ENCODE measurements around the gene MMP14.
A peak's percentile ranks its signal among the peaks of the same experiment; 100 is the strongest.

MMP14 gene

GRCh38 chr14:22882529-22883172, 46.3 kb downstream of the MMP14 start:
- no peak overlapping the region for H3K4me3 ChIP-seq (replicated peaks; ENCODE audit: low read depth, low read length)
- TF ChIP-seq CTCF (IDR thresholded peaks at IDR 0.05; ENCODE audit: low read depth, low read length, missing control alignments), result no peak
- DNase-seq (ENCODE audit: extremely low read depth, low read depth), result no peak

GRCh38 chr14:22883173-22883976, 47.0 kb downstream of the MMP14 start, which contains the start of gene REM2:
Gene REM2, plus strand, starts transcription at chr14:22883222. Its CDS starts 66 bp downstream, at chr14:22883288.
- H3K4me3 ChIP-seq (replicated peaks; ENCODE audit: low read depth, low read length), result no peak within 1 kb of the TSS
- TF ChIP-seq CTCF (IDR thresholded peaks at IDR 0.05; ENCODE audit: low read depth, low read length, missing control alignments), result no peak
- DNase-seq (ENCODE audit: extremely low read depth, low read depth), result no peak

GRCh38 chr14:22884076-22884737, 47.8 kb downstream of the MMP14 start:
- TF ChIP-seq CTCF (IDR thresholded peaks at IDR 0.05; ENCODE audit: low read depth, low read length, missing control alignments), result no peak
- H3K4me3 ChIP-seq (replicated peaks; ENCODE audit: low read depth, low read length), result no peak overlapping the region
- DNase-seq (ENCODE audit: extremely low read depth, low read depth), result no peak

- H3K4me3 ChIP-seq (replicated peaks; ENCODE audit: low read depth, low read length), result no peak overlapping the region
- no peak for TF ChIP-seq CTCF (IDR thresholded peaks at IDR 0.05; ENCODE audit: low read depth, low read length, missing control alignments)
- DNase-seq (ENCODE audit: extremely low read depth, low read depth), result no peak
These were observed 48.5 kb downstream of the MMP14 start for GRCh38 chr14:22884738-22885523.

- no peak for TF ChIP-seq CTCF (IDR thresholded peaks at IDR 0.05; ENCODE audit: low read depth, low read length, missing control alignments)
- DNase-seq (ENCODE audit: extremely low read depth, low read depth), result no peak
- no peak overlapping the region for H3K4me3 ChIP-seq (replicated peaks; ENCODE audit: low read depth, low read length)
These were observed 49.6 kb downstream of the MMP14 start for GRCh38 chr14:22885975-22886374.

- peak overlapping the region; percentile 40 for H3K4me3 ChIP-seq (replicated peaks; ENCODE audit: low read depth, low read length)
- no peak for TF ChIP-seq CTCF (IDR thresholded peaks at IDR 0.05; ENCODE audit: low read depth, low read length, missing control alignments)
- no peak for DNase-seq (ENCODE audit: extremely low read depth, low read depth)
These were observed 50.3 kb downstream of the MMP14 start for GRCh38 chr14:22886500-22887259.

Data from HFF-Myc (cell line).